Adrenal gland (tissue), 5 donors: ENCODE measurements around the gene GDF9.

ENCODE experiments used
- CTCF ChIP-seq, 6 experiments: fragments of 450-650 bp in 4 of 6; fragments of 200-600 bp in 2 of 6; sonication (generic) in 1 of 6; IDR thresholded peaks; 1 replicate in 5 of 6; 2 replicates in 1 of 6; pipeline versions ENCODE4 v1.5.1 to v1.8.0; 2016 to 2021; ENCODE audit warnings: antibody characterized with exemption in 6 of 6, mild to moderate bottlenecking in 2 of 6, moderate library complexity in 1 of 6
- POLR2A ChIP-seq, 2 donors: fragments of 450-650 bp; IDR thresholded peaks; one replicate each; pipeline ENCODE4 v1.6.1; 2017; ENCODE audit warnings: antibody characterized with exemption in 2 of 2, mild to moderate bottlenecking in 2 of 2, moderate library complexity in 1 of 2
- donor health status: DM: no; HTN: no; CAD: no.

GRCh38 chr5:132909702-132910101 lies 43.4 kb upstream of the GDF9 start:
- TF ChIP-seq CTCF (IDR thresholded peaks at IDR 0.05) = no peak
- no peak for TF ChIP-seq POLR2A (IDR thresholded peaks at IDR 0.05)
